ENCODE data around the gene TIGIT. TPM values are rescaled to one million over a fixed set of nuclear protein-coding genes. Genes with fewer than 3 reads are reported as not detected.

TIGIT gene
- total RNA-seq, 4 donors from 2014 or later = 0.33 TPM; not detected in 3

DNA sequence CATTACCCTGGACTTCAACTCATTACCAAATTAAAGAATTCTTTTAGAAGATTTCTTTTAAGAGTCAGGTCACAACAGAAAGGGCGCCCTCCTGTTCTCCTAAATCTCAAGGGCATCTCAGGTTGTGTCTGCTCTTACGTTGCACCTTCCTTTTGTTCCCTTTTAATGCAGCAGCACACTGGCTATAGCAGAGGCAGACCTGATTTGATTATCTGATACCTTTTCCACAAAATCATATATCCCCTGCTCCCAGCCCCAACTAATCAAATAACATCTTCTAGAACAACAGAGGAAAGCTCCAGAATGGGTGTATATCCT, 40.1 kb downstream of the TIGIT start:
- intact Hi-C loops (cut with DNase I) = no loop called here
- peaks cover 9 to 17% (median 13%) of the 10 kb centered on the region in 4 donors for H3K36me3 ChIP-seq
- no peak overlapping the region for H3K4me3 ChIP-seq
- WGBS = 95% methylated on average over 2 of the region's 2 CpGs
- TF ChIP-seq EP300 (IDR thresholded peaks at IDR 0.05) (no peak), POLR2AphosphoS5 (IDR thresholded peaks at IDR 0.05) (no peak), POLR2A (IDR thresholded peaks at IDR 0.05; ENCODE audit: low read depth) (no peak)
- TF ChIP-seq, protein P1, sequence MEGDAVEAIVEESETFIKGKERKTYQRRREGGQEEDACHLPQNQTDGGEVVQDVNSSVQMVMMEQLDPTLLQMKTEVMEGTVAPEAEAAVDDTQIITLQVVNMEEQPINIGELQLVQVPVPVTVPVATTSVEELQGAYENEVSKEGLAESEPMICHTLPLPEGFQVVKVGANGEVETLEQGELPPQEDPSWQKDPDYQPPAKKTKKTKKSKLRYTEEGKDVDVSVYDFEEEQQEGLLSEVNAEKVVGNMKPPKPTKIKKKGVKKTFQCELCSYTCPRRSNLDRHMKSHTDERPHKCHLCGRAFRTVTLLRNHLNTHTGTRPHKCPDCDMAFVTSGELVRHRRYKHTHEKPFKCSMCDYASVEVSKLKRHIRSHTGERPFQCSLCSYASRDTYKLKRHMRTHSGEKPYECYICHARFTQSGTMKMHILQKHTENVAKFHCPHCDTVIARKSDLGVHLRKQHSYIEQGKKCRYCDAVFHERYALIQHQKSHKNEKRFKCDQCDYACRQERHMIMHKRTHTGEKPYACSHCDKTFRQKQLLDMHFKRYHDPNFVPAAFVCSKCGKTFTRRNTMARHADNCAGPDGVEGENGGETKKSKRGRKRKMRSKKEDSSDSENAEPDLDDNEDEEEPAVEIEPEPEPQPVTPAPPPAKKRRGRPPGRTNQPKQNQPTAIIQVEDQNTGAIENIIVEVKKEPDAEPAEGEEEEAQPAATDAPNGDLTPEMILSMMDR (IDR thresholded peaks at IDR 0.05) = no peak
- no peaks in the 10 kb centered on the region for H3K27me3 ChIP-seq
- no peaks in the 10 kb centered on the region for H3K9me3 ChIP-seq
- H3K27ac ChIP-seq (replicated peaks in 1 of 4) = no peak overlapping the region
- H3K4me1 ChIP-seq = peaks cover 0 to 6% (median 0%) of the 10 kb centered on the region in 4 donors
- no peak for DNase-seq (ENCODE audit: extremely low spot score)

DNA sequence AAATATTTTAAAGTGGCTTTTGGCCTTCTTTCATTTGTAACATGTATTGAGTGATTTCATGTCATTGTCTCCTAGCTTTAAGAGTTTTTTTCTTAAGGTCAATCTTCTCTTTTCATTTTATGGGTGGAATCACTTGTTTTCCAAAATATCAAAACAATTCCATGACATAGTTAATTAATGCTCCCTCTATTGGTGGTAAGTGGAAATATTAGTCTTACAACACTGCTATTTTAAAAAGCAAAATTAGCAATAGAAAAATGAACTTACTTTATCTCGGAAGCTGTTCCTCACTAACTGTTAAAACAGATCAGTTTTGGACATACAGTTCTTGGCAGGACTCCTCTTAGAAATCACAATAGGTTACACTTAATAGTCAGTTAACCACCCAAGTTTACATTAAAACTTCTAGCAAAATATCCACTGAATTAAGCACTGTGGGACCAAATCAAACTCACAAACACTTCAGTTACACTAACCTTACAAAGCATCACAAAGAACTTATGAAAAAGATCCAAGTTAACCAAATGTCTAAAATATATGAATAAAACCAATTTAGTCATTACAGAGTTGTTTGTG, 42.4 kb downstream of the TIGIT start:
- Histone ChIP-seq H3K27me3 (no peaks in the 10 kb centered on the region), H3K27ac (replicated peaks in 1 of 4) (no peak overlapping the region), H3K36me3 (peaks cover 12 to 31% (median 18%) of the 10 kb centered on the region in 4 donors), H3K4me1 (peaks cover 0 to 6% (median 0%) of the 10 kb centered on the region in 4 donors), H3K4me3 (no peak overlapping the region), H3K9me3 (no peaks in the 10 kb centered on the region)
- intact Hi-C loops (cut with DNase I) = no loop called here
- TF ChIP-seq, protein P1 (IDR thresholded peaks at IDR 0.05) = peak; percentile 20 to 45 (median 28)
- TF ChIP-seq POLR2A (IDR thresholded peaks at IDR 0.05; ENCODE audit: low read depth) = no peak
- WGBS = 89% methylated on average over 1 of the region's 1 CpG
- DNase-seq (ENCODE audit: extremely low spot score) = no peak

DNA sequence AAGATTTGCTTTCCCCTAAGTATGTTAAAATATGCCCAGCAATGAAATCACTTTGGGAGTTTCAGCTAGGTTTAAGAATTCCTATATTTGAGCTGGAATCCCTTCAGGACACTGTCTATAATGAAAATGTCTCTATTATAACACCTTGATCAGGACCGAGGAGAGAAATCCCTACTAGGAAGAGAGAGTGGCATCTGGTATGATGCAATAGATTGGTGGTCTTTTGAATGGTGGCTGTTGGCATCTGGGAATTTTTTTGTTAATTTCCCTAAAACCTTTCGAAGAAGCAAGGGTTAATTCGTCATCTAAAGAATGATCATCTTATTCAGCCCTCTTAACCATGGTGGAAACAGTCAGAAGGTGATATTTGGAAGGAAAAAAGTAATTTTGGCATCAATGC, 43.0 kb downstream of the TIGIT start:
- H3K9me3 ChIP-seq = no peaks in the 10 kb centered on the region
- H3K27me3 ChIP-seq = no peaks in the 10 kb centered on the region
- H3K27ac ChIP-seq (replicated peaks in 1 of 4) = no peak overlapping the region
- intact Hi-C loops (cut with DNase I) = no loop called here
- 93% methylated on average over 3 of the region's 3 CpGs for WGBS
- no peak for TF ChIP-seq POLR2AphosphoS5 (IDR thresholded peaks at IDR 0.05)
- TF ChIP-seq POLR2A (IDR thresholded peaks at IDR 0.05; ENCODE audit: low read depth) = no peak
- no peak for TF ChIP-seq EP300 (IDR thresholded peaks at IDR 0.05)
- TF ChIP-seq, protein P1 (IDR thresholded peaks at IDR 0.05) = no peak
- peaks cover 0 to 6% (median 0%) of the 10 kb centered on the region in 4 donors for H3K4me1 ChIP-seq
- H3K36me3 ChIP-seq = peaks cover 9 to 30% (median 18%) of the 10 kb centered on the region in 4 donors
- DNase-seq (ENCODE audit: extremely low spot score) = no peak
- H3K4me3 ChIP-seq = no peak overlapping the region

DNA sequence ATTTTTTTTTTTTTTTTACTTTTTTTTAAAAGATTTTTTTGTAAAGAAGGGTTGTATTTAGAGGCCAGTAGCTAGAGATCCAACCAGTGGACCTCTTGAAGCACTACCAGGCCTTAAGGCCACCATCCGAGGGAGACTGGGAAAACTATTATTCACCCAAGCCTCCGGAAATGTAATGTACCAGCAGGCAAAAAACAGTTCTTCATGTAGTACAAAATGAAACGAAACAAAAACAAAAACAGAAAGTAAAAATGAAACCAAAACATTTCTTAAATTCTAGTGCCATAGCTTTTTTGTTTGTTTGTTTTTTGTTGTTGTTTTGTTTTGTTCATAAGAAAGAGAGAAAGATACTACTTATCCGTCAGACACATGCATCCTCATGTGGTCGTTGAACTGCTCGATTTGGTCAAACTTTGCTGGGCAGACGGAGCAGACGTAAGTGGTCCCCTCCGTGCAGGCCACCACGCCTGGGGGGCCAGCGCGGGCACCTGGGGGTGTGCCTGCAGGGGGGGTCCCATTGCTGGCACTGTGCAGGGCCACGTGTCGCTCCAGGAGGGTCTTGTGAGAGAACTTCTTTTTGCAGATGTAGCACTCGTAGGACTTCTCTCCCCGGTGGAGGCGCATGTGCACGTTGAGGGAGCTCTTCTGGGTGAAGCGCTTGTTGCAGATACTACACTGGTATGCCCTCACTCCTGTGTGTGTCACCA, 45.0 kb downstream of the TIGIT start:
- no peak for DNase-seq (ENCODE audit: extremely low spot score)
- no peaks in the 10 kb centered on the region for H3K27me3 ChIP-seq
- peaks cover 9 to 41% (median 25%) of the 10 kb centered on the region in 4 donors for H3K36me3 ChIP-seq
- WGBS = 94% methylated on average over 16 of the region's 19 CpGs
- H3K4me1 ChIP-seq = peaks cover 0 to 6% (median 0%) of the 10 kb centered on the region in 4 donors
- intact Hi-C loops (cut with DNase I) = no loop called here
- TF ChIP-seq, protein P1 (IDR thresholded peaks at IDR 0.05) = no peak
- no peak for TF ChIP-seq EP300 (IDR thresholded peaks at IDR 0.05)
- no peak for TF ChIP-seq POLR2AphosphoS5 (IDR thresholded peaks at IDR 0.05)
- no peak for TF ChIP-seq POLR2A (IDR thresholded peaks at IDR 0.05; ENCODE audit: low read depth)
- H3K9me3 ChIP-seq = no peaks in the 10 kb centered on the region
- H3K4me3 ChIP-seq = no peak overlapping the region
- H3K27ac ChIP-seq (replicated peaks in 1 of 4) = no peak overlapping the region

Measured in esophagus muscularis mucosa (tissue), 4 donors.